Measurements from ENCODE around the gene HBS1L.

GRCh38 chr6:135093578-135093977, 39.0 kb upstream of the HBS1L start:
- TF ChIP-seq GATA2 (IDR thresholded peaks at IDR 0.05; ENCODE audit: low read depth, low read length): no peak
- TF ChIP-seq GATA3 (IDR thresholded peaks at IDR 0.05; ENCODE audit: low read depth, low read length): no peak
